GM23338 (cell line): ENCODE measurements around the gene STMN3. TPM values are rescaled to one million over a fixed set of nuclear protein-coding genes. Genes with fewer than 3 reads are reported as not detected.

Source experiments
- ATAC-seq: fragments of 200-7000 bp; cut with Tn5 transposase; 3 replicates; pipeline ENCODE4 v1.9.1; 2020
- DNase-seq: peaks from one replicate; pipeline ENCODE4 v3.0.0-alpha.2; 2015; ENCODE audit warnings: low spot score
- H2AFZ ChIP-seq: fragments of 200-600 bp; sonication (generic); 2 replicates; pipeline ENCODE4 v1.8.0; 2016; ENCODE audit warnings: antibody characterized with exemption, mild to moderate bottlenecking, moderate library complexity
- H3F3A ChIP-seq: fragments of 200-600 bp; sonication (generic); replicated peaks from 2 replicates; pipeline ENCODE4 v1.8.0; 2017; ENCODE audit warnings: antibody characterized with exemption, mixed run types, low read depth
- H3K27ac ChIP-seq: fragments of 200-600 bp; sonication (generic); 2 replicates; pipeline ENCODE4 v1.6.1; 2016; ENCODE audit warnings: low read depth
- H3K27me3 ChIP-seq: fragments of 200-600 bp; sonication (generic); 2 replicates; pipeline ENCODE4 v1.8.0; 2016; ENCODE audit warnings: mild to moderate bottlenecking, mixed run types, moderate library complexity; ENCODE audit not compliant: insufficient read depth
- H3K36me3 ChIP-seq: fragments of 200-600 bp; sonication (generic); 2 replicates; pipeline ENCODE4 v1.8.0; 2016; ENCODE audit warnings: mild to moderate bottlenecking; ENCODE audit not compliant: insufficient read depth
- H3K4me1 ChIP-seq: fragments of 200-600 bp; sonication (generic); 2 replicates; pipeline ENCODE4 v1.8.0; 2016; ENCODE audit warnings: mild to moderate bottlenecking, moderate library complexity; ENCODE audit not compliant: insufficient read depth
- H3K4me2 ChIP-seq: fragments of 200-600 bp; sonication (generic); 2 replicates; pipeline ENCODE4 v1.7.1; 2017; ENCODE audit warnings: mixed run types
- H3K4me3 ChIP-seq: fragments of 200-600 bp; sonication (generic); 2 replicates; pipeline ENCODE4 v1.6.1; 2016; ENCODE audit warnings: mixed run types
- H3K79me2 ChIP-seq: fragments of 200-600 bp; sonication (generic); replicated peaks from 2 replicates; pipeline ENCODE4 v1.8.0; 2017; ENCODE audit warnings: mild to moderate bottlenecking; ENCODE audit not compliant: insufficient read depth
- H3K9me2 ChIP-seq: fragments of 200-600 bp; sonication (generic); 2 replicates; pipeline ENCODE4 v1.8.0; 2017; ENCODE audit not compliant: insufficient read depth
- H4K20me1 ChIP-seq: fragments of 200-600 bp; sonication (generic); replicated peaks from 2 replicates; pipeline ENCODE4 v1.8.0; 2017; ENCODE audit warnings: mild to moderate bottlenecking; ENCODE audit not compliant: insufficient read depth
- H3K27ac Mint-ChIP-seq: 2 replicates; pipeline ENCODE4 v1.8.0; 2020; ENCODE audit warnings: inconsistent platforms, mild to moderate bottlenecking, moderate library complexity, mixed read lengths
- H3K27me3 Mint-ChIP-seq: 3 replicates; pipeline ENCODE4 v1.8.0; 2022; ENCODE audit warnings: low read depth, mild to moderate bottlenecking, moderate library complexity, mixed read lengths, inconsistent platforms; ENCODE audit not compliant: insufficient read depth, poor library complexity
- H3K36me3 Mint-ChIP-seq: 3 replicates; pipeline ENCODE4 v1.8.0; 2021; ENCODE audit warnings: low read depth, mild to moderate bottlenecking, inconsistent platforms, moderate library complexity, mixed read lengths
- H3K4me1 Mint-ChIP-seq: 3 replicates; pipeline ENCODE4 v1.8.0; 2020; ENCODE audit warnings: mild to moderate bottlenecking, inconsistent platforms, mixed read lengths
- H3K4me3 Mint-ChIP-seq: 3 replicates; pipeline ENCODE4 v1.8.0; 2021; ENCODE audit warnings: moderate library complexity, mild to moderate bottlenecking, inconsistent platforms, mixed read lengths
- H3K9me3 Mint-ChIP-seq: 3 replicates; pipeline ENCODE4 v1.8.0; 2020; ENCODE audit warnings: moderate library complexity, mild to moderate bottlenecking, inconsistent platforms, mixed read lengths
- CREB1 ChIP-seq: fragments of 250-450 bp; sonication (Bioruptor Pico); IDR thresholded peaks from 2 replicates; pipeline ENCODE4 v1.5.0; 2020; ENCODE audit warnings: low read depth, mild to moderate bottlenecking, moderate library complexity
- EZH2phosphoT487 ChIP-seq: fragments of 200-600 bp; sonication (generic); IDR thresholded peaks from one replicate; pipeline ENCODE4 v1.8.1; 2018; ENCODE audit warnings: antibody characterized with exemption; ENCODE audit not compliant: unreplicated experiment
- JUNB ChIP-seq: IDR thresholded peaks from one replicate; pipeline ENCODE4 v1.6.1; 2016; ENCODE audit warnings: antibody characterized with exemption; ENCODE audit not compliant: unreplicated experiment
- NANOG ChIP-seq: IDR thresholded peaks from 2 replicates; pipeline ENCODE4 v1.6.1; 2016; ENCODE audit warnings: antibody characterized with exemption, borderline replicate concordance
- POLR2AphosphoS5 ChIP-seq: IDR thresholded peaks from 2 replicates; pipeline ENCODE4 v1.6.1; 2016; ENCODE audit warnings: antibody characterized with exemption, low read depth
- STAT1 ChIP-seq: IDR thresholded peaks from one replicate; pipeline ENCODE4 v1.6.1; 2016; ENCODE audit warnings: antibody characterized with exemption; ENCODE audit not compliant: unreplicated experiment
- ZNF114 ChIP-seq: fragments of 250-450 bp; sonication (Bioruptor Pico); IDR thresholded peaks from 2 replicates; pipeline ENCODE4 v1.5.0; 2020; ENCODE audit warnings: mild to moderate bottlenecking, moderate library complexity
- ZNF331 ChIP-seq: fragments of 250-450 bp; sonication (Bioruptor Pico); IDR thresholded peaks from 2 replicates; pipeline ENCODE4 v1.5.0; 2020; ENCODE audit warnings: low read depth, mild to moderate bottlenecking, moderate library complexity
- polyA plus RNA-seq: library from polyadenylated mRNA; unstranded; fragments of >200 nt; fragmentation: Nextera tagmentation; extraction: Ambion mirVana; gene quantifications from 2 replicates; pipeline ENCODE4 v1.2.1, GENCODE V29; 2016
- total RNA-seq: library from RNA; depleted of rRNA; stranded (reverse); fragments of >200 nt; shearing (Covaris generic); gene quantifications from 2 replicates; pipeline ENCODE4 v1.2.3, GENCODE V29; 2014
- TF ChIP-seq, protein P1 (sequence below): fragments of 250-450 bp; sonication (Bioruptor Pico); IDR thresholded peaks from 2 replicates; pipeline ENCODE4 v1.5.0; 2020; ENCODE audit warnings: mild to moderate bottlenecking, moderate library complexity
- TF ChIP-seq, protein P2 (sequence below): IDR thresholded peaks from one replicate; pipeline ENCODE4 v1.6.1; 2018; ENCODE audit warnings: antibody characterized with exemption; ENCODE audit not compliant: unreplicated experiment
- TF ChIP-seq, protein P3 (sequence below), 2 experiments: fragments of 200-600 bp in 1 of 2; sonication (generic) in 1 of 2; conservative IDR thresholded peaks; 2 replicates each; pipeline versions ENCODE4 v1.5.1 to v1.6.1; 2016 to 2017; ENCODE audit warnings: antibody characterized with exemption in 2 of 2, low read depth in 2 of 2, mild to moderate bottlenecking in 2 of 2, moderate library complexity in 1 of 2

Gene STMN3
- total and polyA plus RNA-seq, 2 experiments from 2014 or later: 28.6 to 61.3 TPM

DNA sequence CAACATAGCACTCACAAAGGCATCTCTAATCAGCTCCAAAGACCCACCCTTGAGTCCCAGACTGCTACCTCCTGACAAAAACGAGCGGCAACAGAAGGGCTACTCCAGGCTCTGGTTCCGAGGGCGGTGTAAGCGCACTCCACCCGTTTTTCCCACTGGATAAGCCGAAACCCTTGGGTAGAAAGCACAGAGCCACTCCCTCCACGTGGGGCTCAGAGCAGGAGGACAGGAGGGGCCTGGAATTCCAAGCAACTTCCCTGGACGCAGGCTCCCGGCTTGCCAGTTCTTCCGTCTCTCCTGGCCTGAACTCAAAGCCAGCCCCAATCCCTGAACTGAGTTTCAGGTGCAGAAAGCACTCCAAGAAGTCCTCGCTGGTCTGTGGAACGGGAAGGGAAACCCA, 33.7 kb downstream of the STMN3 start:
- Histone ChIP-seq H3K27ac (0 out of 2 replicates have a peak overlapping the region, but pooled peaks have one; percentile 55), H3K9me2 (no peaks in the 10 kb centered on the region), H3F3A (no peaks in the 10 kb centered on the region), H3K27me3 (no peaks in the 10 kb centered on the region), H3K4me1 (no peaks in the 10 kb centered on the region; the same call in 1 of the 2 replicates), H3K4me2 (no peak overlapping the region), H3K36me3 (no peaks in the 10 kb centered on the region; the same call in 1 of the 2 replicates), H3K4me3 (no peak overlapping the region), H2AFZ (no peak overlapping the region), H3K79me2 (peaks cover 53% of the 10 kb centered on the region), H4K20me1 (no peaks in the 10 kb centered on the region; the same call in 1 of the 2 replicates)
- H3K27ac Mint-ChIP-seq: no peak overlapping the region
- peaks cover 47% of the 10 kb centered on the region for H3K36me3 Mint-ChIP-seq
- peaks cover 8% of the 10 kb centered on the region for H3K27me3 Mint-ChIP-seq
- peaks cover 11% of the 10 kb centered on the region for H3K4me1 Mint-ChIP-seq
- no peak overlapping the region for H3K4me3 Mint-ChIP-seq
- no peak for DNase-seq
- TF ChIP-seq POLR2AphosphoS5: no peak
- no peak for TF ChIP-seq JUNB
- no peak for TF ChIP-seq NANOG
- TF ChIP-seq, protein P1, sequence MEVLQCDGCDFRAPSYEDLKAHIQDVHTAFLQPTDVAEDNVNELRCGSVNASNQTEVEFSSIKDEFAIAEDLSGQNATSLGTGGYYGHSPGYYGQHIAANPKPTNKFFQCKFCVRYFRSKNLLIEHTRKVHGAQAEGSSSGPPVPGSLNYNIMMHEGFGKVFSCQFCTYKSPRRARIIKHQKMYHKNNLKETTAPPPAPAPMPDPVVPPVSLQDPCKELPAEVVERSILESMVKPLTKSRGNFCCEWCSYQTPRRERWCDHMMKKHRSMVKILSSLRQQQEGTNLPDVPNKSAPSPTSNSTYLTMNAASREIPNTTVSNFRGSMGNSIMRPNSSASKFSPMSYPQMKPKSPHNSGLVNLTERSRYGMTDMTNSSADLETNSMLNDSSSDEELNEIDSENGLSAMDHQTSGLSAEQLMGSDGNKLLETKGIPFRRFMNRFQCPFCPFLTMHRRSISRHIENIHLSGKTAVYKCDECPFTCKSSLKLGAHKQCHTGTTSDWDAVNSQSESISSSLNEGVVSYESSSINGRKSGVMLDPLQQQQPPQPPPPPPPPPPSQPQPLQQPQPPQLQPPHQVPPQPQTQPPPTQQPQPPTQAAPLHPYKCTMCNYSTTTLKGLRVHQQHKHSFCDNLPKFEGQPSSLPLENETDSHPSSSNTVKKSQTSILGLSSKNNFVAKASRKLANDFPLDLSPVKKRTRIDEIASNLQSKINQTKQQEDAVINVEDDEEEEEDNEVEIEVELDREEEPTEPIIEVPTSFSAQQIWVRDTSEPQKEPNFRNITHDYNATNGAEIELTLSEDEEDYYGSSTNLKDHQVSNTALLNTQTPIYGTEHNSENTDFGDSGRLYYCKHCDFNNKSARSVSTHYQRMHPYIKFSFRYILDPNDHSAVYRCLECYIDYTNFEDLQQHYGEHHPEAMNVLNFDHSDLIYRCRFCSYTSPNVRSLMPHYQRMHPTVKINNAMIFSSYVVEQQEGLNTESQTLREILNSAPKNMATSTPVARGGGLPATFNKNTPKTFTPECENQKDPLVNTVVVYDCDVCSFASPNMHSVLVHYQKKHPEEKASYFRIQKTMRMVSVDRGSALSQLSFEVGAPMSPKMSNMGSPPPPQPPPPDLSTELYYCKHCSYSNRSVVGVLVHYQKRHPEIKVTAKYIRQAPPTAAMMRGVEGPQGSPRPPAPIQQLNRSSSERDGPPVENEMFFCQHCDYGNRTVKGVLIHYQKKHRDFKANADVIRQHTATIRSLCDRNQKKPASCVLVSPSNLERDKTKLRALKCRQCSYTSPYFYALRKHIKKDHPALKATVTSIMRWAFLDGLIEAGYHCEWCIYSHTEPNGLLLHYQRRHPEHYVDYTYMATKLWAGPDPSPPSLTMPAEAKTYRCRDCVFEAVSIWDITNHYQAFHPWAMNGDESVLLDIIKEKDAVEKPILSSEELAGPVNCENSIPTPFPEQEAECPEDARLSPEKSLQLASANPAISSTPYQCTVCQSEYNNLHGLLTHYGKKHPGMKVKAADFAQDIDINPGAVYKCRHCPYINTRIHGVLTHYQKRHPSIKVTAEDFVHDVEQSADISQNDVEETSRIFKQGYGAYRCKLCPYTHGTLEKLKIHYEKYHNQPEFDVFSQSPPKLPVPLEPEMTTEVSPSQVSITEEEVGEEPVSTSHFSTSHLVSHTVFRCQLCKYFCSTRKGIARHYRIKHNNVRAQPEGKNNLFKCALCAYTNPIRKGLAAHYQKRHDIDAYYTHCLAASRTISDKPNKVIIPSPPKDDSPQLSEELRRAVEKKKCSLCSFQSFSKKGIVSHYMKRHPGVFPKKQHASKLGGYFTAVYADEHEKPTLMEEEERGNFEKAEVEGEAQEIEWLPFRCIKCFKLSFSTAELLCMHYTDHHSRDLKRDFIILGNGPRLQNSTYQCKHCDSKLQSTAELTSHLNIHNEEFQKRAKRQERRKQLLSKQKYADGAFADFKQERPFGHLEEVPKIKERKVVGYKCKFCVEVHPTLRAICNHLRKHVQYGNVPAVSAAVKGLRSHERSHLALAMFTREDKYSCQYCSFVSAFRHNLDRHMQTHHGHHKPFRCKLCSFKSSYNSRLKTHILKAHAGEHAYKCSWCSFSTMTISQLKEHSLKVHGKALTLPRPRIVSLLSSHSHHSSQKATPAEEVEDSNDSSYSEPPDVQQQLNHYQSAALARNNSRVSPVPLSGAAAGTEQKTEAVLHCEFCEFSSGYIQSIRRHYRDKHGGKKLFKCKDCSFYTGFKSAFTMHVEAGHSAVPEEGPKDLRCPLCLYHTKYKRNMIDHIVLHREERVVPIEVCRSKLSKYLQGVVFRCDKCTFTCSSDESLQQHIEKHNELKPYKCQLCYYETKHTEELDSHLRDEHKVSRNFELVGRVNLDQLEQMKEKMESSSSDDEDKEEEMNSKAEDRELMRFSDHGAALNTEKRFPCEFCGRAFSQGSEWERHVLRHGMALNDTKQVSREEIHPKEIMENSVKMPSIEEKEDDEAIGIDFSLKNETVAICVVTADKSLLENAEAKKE: no peak
- no peak for ATAC-seq
- peaks cover 12% of the 10 kb centered on the region for H3K9me3 Mint-ChIP-seq

GRCh38 chr20:63619086-63619485, 34.1 kb downstream of the STMN3 start:
- Histone ChIP-seq H3K79me2 (peaks cover 51% of the 10 kb centered on the region), H2AFZ (no peak overlapping the region), H3K4me1 (no peaks in the 10 kb centered on the region; the same call in 1 of the 2 replicates), H3K4me2 (no peak overlapping the region), H3K4me3 (no peak overlapping the region), H4K20me1 (no peaks in the 10 kb centered on the region; the same call in 1 of the 2 replicates), H3K9me2 (no peaks in the 10 kb centered on the region), H3K36me3 (no peaks in the 10 kb centered on the region; the same call in 1 of the 2 replicates), H3K27me3 (no peaks in the 10 kb centered on the region), H3K27ac (no peak overlapping the region), H3F3A (no peaks in the 10 kb centered on the region)
- DNase-seq: no peak
- no peak overlapping the region for H3K27ac Mint-ChIP-seq
- peaks cover 8% of the 10 kb centered on the region for H3K27me3 Mint-ChIP-seq
- ATAC-seq: no peak
- H3K4me1 Mint-ChIP-seq: peaks cover 9% of the 10 kb centered on the region
- no peak overlapping the region for H3K4me3 Mint-ChIP-seq
- peaks cover 16% of the 10 kb centered on the region for H3K9me3 Mint-ChIP-seq
- H3K36me3 Mint-ChIP-seq: peaks cover 51% of the 10 kb centered on the region
- TF ChIP-seq JUNB: no peak
- TF ChIP-seq STAT1: no peak
- TF ChIP-seq CREB1 (CRISPR knock-in tag): no peak
- TF ChIP-seq, protein P2, sequence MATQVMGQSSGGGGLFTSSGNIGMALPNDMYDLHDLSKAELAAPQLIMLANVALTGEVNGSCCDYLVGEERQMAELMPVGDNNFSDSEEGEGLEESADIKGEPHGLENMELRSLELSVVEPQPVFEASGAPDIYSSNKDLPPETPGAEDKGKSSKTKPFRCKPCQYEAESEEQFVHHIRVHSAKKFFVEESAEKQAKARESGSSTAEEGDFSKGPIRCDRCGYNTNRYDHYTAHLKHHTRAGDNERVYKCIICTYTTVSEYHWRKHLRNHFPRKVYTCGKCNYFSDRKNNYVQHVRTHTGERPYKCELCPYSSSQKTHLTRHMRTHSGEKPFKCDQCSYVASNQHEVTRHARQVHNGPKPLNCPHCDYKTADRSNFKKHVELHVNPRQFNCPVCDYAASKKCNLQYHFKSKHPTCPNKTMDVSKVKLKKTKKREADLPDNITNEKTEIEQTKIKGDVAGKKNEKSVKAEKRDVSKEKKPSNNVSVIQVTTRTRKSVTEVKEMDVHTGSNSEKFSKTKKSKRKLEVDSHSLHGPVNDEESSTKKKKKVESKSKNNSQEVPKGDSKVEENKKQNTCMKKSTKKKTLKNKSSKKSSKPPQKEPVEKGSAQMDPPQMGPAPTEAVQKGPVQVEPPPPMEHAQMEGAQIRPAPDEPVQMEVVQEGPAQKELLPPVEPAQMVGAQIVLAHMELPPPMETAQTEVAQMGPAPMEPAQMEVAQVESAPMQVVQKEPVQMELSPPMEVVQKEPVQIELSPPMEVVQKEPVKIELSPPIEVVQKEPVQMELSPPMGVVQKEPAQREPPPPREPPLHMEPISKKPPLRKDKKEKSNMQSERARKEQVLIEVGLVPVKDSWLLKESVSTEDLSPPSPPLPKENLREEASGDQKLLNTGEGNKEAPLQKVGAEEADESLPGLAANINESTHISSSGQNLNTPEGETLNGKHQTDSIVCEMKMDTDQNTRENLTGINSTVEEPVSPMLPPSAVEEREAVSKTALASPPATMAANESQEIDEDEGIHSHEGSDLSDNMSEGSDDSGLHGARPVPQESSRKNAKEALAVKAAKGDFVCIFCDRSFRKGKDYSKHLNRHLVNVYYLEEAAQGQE: no peak
- TF ChIP-seq EZH2phosphoT487: no peak
- no peak for TF ChIP-seq ZNF331 (CRISPR knock-in tag)
- no peak for TF ChIP-seq ZNF114
- TF ChIP-seq, protein P3, sequence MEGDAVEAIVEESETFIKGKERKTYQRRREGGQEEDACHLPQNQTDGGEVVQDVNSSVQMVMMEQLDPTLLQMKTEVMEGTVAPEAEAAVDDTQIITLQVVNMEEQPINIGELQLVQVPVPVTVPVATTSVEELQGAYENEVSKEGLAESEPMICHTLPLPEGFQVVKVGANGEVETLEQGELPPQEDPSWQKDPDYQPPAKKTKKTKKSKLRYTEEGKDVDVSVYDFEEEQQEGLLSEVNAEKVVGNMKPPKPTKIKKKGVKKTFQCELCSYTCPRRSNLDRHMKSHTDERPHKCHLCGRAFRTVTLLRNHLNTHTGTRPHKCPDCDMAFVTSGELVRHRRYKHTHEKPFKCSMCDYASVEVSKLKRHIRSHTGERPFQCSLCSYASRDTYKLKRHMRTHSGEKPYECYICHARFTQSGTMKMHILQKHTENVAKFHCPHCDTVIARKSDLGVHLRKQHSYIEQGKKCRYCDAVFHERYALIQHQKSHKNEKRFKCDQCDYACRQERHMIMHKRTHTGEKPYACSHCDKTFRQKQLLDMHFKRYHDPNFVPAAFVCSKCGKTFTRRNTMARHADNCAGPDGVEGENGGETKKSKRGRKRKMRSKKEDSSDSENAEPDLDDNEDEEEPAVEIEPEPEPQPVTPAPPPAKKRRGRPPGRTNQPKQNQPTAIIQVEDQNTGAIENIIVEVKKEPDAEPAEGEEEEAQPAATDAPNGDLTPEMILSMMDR (conservative IDR thresholded peaks at IDR 0.05; ENCODE audit: low read depth in 2 of 2): no peak
